GM18498 (cell line): ENCODE measurements around the gene PAGE2B.
"Not testable (repeated sequence)": the region's sequence is repeated elsewhere in the genome, so short reads cannot be mapped to it uniquely, and the experiment has no call there.

Experiments
- ATAC-seq: cut with Tn5 transposase; IDR thresholded peaks from one replicate; pipeline ENCODE4 v1.9.1; 2021; ENCODE audit warnings: mild to moderate bottlenecking, moderate library complexity; ENCODE audit not compliant: unreplicated experiment

PAGE2B gene

DNA sequence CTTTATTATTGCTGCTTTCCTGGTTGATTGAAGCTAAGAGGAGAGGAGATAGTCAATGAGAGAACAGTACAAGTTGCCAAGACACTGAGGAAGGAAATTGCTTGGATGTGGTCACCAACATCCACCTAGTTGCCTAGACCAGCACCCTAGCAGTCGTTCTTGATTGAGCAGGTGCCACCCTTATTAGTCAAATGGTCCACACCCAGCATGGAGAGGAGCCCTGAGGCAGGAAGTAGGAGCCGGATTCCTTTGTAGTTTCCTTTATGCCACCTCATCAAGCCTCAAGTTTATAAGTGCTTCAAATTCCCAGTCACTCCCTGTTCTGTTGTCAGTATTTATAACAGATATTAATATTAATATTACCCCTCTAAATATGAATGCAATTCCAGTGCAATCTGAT is 33.1 kb downstream of the PAGE2B start:
- no peak for ATAC-seq

DNA sequence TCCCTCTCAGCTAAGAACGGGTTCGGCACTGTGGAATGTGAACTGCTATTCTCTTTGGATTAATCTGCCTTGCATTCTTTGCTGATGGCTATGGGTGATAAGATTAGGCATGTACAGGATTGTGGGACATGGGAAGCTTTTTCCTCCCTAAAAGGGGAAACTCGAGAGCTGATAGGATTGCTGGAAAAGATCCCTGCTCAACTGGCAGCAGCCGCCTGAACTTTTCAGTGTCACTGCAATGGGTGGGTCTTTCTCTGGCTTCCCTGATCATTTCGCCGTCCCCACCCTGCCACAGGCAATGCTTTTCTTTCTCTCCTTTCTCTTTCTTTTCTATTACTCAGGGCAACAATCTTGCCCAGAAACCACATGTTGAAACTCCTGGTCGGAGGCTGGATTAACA is 34.5 kb downstream of the PAGE2B start:
- ATAC-seq, result no peak

DNA sequence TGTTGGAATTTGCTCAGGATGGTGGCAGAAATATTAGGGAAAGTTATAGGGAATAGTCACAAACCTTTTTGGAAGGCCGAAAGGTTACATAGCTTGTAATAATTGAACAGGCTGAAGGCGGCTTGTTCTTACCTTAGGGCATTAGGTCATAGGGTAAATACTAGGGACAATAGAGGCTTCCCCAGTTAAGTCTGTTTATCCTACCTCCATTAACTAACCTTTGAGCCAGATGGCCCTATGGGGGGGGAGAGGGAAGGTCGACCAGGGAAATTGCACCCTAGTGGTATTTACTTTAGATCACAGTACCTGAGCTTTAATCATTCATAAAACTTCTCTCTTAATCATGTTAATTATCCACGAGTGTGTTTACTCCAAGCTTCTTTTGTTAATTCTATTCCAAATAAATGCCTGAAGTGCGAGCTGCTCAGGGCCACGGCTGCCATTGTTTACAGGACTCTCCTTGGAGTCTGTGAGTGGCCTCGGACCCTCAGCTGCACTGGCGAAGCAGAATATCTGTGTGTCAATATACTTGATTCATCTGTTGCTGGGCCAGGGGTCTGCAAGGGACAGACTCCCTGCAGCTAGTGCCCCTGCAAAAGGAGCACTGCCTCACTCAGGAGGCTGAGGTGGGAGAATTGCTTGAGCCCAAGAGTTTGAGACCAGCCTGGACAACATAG is 36.9 kb downstream of the PAGE2B start:
- no peak for ATAC-seq

DNA sequence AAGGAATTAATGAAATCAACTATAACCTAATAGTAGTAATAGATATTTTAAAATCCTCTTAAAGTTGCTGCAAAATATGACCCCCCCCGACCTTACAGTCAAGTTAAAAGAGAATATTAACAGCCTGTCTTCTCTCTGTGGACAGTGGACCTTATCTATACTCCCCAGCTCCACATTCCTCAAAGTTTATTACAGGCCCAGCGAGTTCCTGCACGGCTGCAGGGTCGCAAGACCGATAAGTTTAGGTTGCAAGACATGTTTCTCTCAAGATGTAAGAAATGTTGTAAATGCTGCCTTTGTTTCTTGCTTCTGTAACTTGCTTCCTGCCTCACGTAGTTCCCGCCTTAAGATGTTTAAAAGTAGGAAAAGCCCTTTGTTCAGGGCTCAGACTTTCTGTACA is 41.8 kb downstream of the PAGE2B start:
- not testable (repeated sequence) for ATAC-seq

DNA sequence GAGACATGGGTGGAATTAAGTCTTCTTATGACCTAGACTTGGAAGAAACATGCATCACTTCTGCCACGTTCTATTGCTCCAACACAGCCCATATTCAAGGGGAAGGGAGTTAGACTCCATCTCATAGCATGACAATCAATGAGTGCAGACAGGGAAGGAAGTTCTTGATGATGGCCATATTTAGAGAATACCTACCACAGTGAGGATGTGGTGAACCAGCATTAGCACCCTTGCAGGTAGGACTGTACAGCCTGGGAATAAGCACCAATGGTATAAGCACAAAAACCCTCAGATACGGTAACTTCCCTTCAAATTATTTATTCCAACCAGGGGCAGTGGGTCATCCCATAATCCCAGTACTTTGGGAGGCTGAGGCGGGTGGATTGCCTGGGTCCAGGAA is 43.7 kb downstream of the PAGE2B start:
- ATAC-seq, result no peak

DNA sequence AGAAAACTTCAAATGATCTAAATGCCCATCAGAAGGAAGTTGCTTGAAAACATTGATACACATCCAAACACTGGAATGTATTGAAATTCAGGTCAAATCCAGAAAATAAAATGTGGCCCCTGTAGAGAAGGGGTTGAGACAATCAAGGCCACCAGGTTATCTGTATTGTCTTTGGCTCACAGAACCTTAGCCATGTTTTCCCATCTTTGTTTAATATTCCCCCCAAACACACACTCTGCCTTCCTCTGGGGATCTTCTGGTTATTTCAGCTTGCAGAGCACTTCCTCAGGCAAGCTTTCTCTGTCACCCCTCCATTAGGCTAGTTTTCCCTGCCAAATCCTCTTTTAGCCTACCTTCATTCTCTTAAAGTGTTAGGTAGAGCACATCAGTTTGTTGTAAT is 44.4 kb downstream of the PAGE2B start:
- ATAC-seq, result no peak

DNA sequence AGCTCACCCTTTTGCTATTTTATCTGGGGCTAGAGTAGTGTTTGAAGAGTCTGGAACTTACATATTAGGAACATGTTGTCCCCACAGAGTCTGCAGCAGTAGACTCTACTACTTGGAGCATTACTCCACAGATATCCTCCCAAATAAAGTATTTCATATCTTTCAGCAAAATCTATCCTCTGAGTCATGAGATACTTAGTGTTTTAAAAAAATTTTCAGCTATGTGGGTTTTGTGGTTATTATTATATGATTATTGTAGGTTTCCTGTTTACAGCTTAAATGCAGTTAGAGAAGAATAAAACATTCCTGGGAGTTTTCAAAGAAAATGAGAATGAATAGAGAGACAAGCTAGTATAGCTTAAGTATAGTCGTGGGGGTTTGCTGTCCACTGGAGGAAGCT is 44.9 kb downstream of the PAGE2B start:
- no peak for ATAC-seq

DNA sequence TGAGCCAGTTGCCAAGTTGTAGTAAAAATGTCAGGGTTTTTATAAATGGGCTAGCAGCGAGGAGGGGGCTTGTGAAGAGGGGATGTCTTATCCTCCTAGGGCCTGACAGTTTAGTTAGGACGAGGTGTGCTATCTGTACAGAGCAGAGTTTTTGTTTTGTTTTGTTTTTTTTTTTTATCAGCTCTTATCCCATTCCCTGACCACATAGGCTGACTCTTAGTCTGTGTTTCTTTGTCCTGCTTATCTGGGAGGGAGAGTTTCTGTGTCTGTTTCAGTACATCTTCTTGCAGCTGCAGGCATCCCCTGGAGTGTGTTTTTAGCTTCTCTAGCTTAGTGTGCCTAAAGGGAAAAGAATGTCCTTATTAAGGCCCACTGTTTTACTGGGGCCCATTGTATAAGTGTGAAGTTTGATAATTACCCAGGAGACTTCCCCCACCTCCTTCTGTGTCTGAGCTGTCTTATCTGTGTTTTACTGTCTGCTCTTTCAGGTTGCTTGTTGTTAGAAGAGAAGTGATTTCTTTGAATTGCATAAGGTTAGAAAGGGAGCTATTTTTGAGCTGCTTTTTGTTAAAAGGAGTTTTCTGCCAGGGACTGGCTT is 46.0 kb downstream of the PAGE2B start:
- no peak for ATAC-seq

DNA sequence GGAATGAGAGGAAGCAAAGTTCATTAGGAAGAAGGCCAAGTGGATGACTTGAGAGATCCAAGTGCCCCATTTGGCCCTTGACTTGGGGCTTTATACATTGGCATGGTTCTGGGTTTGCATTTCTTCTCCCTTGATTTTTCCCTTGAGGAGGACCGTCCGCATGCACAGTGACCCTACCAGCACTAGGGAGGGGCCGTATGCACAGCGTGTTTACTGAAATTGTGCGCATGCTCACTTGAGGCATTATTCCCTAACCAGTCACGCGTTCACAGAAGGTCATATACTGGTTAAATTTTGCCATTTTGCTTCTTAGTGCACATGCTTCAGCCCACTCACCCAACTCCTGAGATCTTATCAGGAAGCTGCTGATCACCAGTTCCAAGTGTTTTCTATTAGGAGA is 49.1 kb downstream of the PAGE2B start:
- ATAC-seq, result no peak

DNA sequence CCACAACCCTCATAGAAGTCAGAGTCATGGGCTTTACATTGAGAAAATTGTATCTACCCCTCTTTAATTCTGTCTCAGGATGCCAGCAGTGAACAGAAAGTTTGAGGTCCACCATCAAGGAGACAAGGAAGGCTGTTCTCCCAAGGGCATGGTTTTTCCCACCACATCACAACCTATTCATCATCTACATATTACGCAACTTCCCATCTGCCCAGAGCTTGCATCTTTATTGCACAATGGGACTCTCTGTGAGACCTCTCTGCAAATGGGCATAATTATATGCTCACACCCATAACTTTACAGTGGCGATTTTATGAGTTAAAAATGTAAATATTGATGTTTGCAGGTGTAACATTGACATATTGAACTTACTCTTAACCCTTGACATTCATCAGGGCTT is 52.9 kb downstream of the PAGE2B start:
- ATAC-seq, result no peak
